HepG2 (cell line): Measurements from ENCODE around the gene ANKRD39. TPM values are rescaled to one million over a fixed set of nuclear protein-coding genes. Genes with fewer than 3 reads are reported as not detected.

Experiments used
- AFF4 ChIP-seq: sonication (generic); formaldehyde crosslinking; IDR thresholded peaks from 2 replicates; pipeline ENCODE4 v1.4.0; 2020; ENCODE audit warnings: missing genetic modification reagents
- ATAD3A ChIP-seq: sonication (generic); formaldehyde crosslinking; IDR thresholded peaks from 2 replicates; pipeline ENCODE4 v1.4.0; 2020; ENCODE audit warnings: missing genetic modification reagents
- CENPT ChIP-seq: sonication (generic); formaldehyde crosslinking; IDR thresholded peaks from 2 replicates; pipeline ENCODE4 v1.8.0; 2022; ENCODE audit warnings: low read depth, mild to moderate bottlenecking, moderate library complexity, missing genetic modification reagents
- HCFC1 ChIP-seq: fragments of 150-350 bp; IDR thresholded peaks from 2 replicates; pipeline ENCODE4 v1.6.1; 2014; ENCODE audit warnings: low read depth, low read length
- HIC2 ChIP-seq: sonication (generic); formaldehyde crosslinking; IDR thresholded peaks from 2 replicates; pipeline ENCODE4 v1.9.0; 2022; ENCODE audit warnings: low read depth, missing genetic modification reagents
- MBD4 ChIP-seq: IDR thresholded peaks from 2 replicates; pipeline ENCODE4 v1.6.1; 2012; ENCODE audit warnings: low read length, inconsistent platforms, borderline replicate concordance
- MLX ChIP-seq: IDR thresholded peaks from 2 replicates; pipeline ENCODE4 v1.6.1; 2016
- NCOA1 ChIP-seq: sonication (generic); formaldehyde crosslinking; IDR thresholded peaks from 2 replicates; pipeline ENCODE4 v1.9.0; 2021; ENCODE audit warnings: missing genetic modification reagents
- NFATC3 ChIP-seq: sonication (generic); formaldehyde crosslinking; IDR thresholded peaks from 2 replicates; pipeline ENCODE4 v1.5.1; 2020; ENCODE audit warnings: mild to moderate bottlenecking, missing genetic modification reagents
- PAF1 ChIP-seq: IDR thresholded peaks from 2 replicates; pipeline ENCODE4 v1.6.1; 2016; ENCODE audit warnings: missing genetic modification reagents, missing compliant biosample characterization
- RBFOX2 ChIP-seq: fragments of 200-400 bp; formaldehyde crosslinking; IDR thresholded peaks from 2 replicates; pipeline ENCODE4 v1.6.1; 2017; ENCODE audit warnings: low read depth, mild to moderate bottlenecking, low read length
- RBM39 ChIP-seq: fragments of 200-400 bp; formaldehyde crosslinking; IDR thresholded peaks from one replicate; pipeline ENCODE4 v1.6.1; 2018; ENCODE audit warnings: antibody characterized with exemption, mild to moderate bottlenecking, low read depth, low read length; ENCODE audit not compliant: poor library complexity, severe bottlenecking
- ZC3H13 ChIP-seq: sonication (generic); formaldehyde crosslinking; IDR thresholded peaks from 2 replicates; pipeline ENCODE4 v1.8.1; 2023; ENCODE audit warnings: mild to moderate bottlenecking, missing genetic modification reagents, moderate library complexity
- ZFP36L2 ChIP-seq: sonication (generic); formaldehyde crosslinking; IDR thresholded peaks from 2 replicates; pipeline ENCODE4 v1.4.0; 2020; ENCODE audit warnings: missing genetic modification reagents
- ZNF232 ChIP-seq: sonication (generic); formaldehyde crosslinking; IDR thresholded peaks from 2 replicates; pipeline ENCODE4 v1.4.0; 2020; ENCODE audit warnings: missing genetic modification reagents, borderline replicate concordance
- ZNF350 ChIP-seq: sonication (generic); formaldehyde crosslinking; IDR thresholded peaks from 2 replicates; pipeline ENCODE4 v1.4.0; 2020; ENCODE audit warnings: mild to moderate bottlenecking, low read depth, missing genetic modification reagents, borderline replicate concordance
- polyA plus RNA-seq, 8 experiments: library from polyadenylated mRNA; depleted of rRNA in 3 of 8; stranded (reverse) in 7 of 8; unstranded in 1 of 8; fragments of >200 nt; fragmentation: Illumina TruSeq in 4 of 8; extraction: Trizol in 4 of 8; gene quantifications; 2 replicates each; pipeline versions ENCODE4 v1.2.1 to v1.2.3, GENCODE V29; 2011 to 2016; ENCODE audit warnings: low read depth in 4 of 8, missing spikeins in 1 of 8, mixed read lengths in 1 of 8; ENCODE audit not compliant: insufficient read depth in 1 of 8
- total RNA-seq, 5 experiments: library from RNA; depleted of rRNA; stranded (reverse); fragments of >200 nt; fragmentation: Illumina TruSeq; extraction: Trizol; gene quantifications; 2 replicates each; pipeline ENCODE4 v1.2.3, GENCODE V29; 2016; ENCODE audit warnings: low read depth in 1 of 5
- TF ChIP-seq, protein P1 (sequence below): IDR thresholded peaks from 2 replicates; pipeline ENCODE4 v1.6.1; 2018; ENCODE audit warnings: missing genetic modification reagents, mild to moderate bottlenecking, missing compliant biosample characterization
- TF ChIP-seq, protein P2 (sequence below): sonication (generic); formaldehyde crosslinking; IDR thresholded peaks from 2 replicates; pipeline ENCODE4 v1.8.1; 2022; ENCODE audit warnings: mild to moderate bottlenecking, missing genetic modification reagents
- TF ChIP-seq, protein P3 (sequence below): sonication (generic); formaldehyde crosslinking; IDR thresholded peaks from 2 replicates; pipeline ENCODE4 v1.4.0; 2020; ENCODE audit warnings: mild to moderate bottlenecking, missing genetic modification reagents

Gene ANKRD39
- total and polyA plus RNA-seq, 2 of the 13 experiments (the other 11 are each of a cell fraction or from before 2014, with no cell fraction given): 23.2 to 24.8 TPM

- TF ChIP-seq, protein P1, sequence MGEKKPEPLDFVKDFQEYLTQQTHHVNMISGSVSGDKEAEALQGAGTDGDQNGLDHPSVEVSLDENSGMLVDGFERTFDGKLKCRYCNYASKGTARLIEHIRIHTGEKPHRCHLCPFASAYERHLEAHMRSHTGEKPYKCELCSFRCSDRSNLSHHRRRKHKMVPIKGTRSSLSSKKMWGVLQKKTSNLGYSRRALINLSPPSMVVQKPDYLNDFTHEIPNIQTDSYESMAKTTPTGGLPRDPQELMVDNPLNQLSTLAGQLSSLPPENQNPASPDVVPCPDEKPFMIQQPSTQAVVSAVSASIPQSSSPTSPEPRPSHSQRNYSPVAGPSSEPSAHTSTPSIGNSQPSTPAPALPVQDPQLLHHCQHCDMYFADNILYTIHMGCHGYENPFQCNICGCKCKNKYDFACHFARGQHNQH (CRISPR knock-in tag): no peak
- TF ChIP-seq MBD4: no peak
- no peak for TF ChIP-seq PAF1 (CRISPR knock-in tag)
- TF ChIP-seq, protein P2, sequence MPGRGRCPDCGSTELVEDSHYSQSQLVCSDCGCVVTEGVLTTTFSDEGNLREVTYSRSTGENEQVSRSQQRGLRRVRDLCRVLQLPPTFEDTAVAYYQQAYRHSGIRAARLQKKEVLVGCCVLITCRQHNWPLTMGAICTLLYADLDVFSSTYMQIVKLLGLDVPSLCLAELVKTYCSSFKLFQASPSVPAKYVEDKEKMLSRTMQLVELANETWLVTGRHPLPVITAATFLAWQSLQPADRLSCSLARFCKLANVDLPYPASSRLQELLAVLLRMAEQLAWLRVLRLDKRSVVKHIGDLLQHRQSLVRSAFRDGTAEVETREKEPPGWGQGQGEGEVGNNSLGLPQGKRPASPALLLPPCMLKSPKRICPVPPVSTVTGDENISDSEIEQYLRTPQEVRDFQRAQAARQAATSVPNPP: no peak
- no peak for TF ChIP-seq ZC3H13 (CRISPR knock-in tag)
- peak; percentile 48 for TF ChIP-seq RBM39
- no peak for TF ChIP-seq ZNF232 (CRISPR knock-in tag)
- TF ChIP-seq ZFP36L2 (CRISPR knock-in tag): no peak
- TF ChIP-seq HIC2: peak; percentile 39; the same call in 1 of the 2 replicates
- TF ChIP-seq CENPT (CRISPR knock-in tag): no peak
- TF ChIP-seq, protein P3, sequence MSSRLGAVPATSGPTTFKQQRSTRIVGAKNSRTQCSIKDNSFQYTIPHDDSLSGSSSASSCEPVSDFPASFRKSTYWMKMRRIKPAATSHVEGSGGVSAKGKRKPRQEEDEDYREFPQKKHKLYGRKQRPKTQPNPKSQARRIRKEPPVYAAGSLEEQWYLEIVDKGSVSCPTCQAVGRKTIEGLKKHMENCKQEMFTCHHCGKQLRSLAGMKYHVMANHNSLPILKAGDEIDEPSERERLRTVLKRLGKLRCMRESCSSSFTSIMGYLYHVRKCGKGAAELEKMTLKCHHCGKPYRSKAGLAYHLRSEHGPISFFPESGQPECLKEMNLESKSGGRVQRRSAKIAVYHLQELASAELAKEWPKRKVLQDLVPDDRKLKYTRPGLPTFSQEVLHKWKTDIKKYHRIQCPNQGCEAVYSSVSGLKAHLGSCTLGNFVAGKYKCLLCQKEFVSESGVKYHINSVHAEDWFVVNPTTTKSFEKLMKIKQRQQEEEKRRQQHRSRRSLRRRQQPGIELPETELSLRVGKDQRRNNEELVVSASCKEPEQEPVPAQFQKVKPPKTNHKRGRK (CRISPR knock-in tag): no peak
- TF ChIP-seq HCFC1: no peak
- TF ChIP-seq AFF4: 0 out of 2 replicates have a peak, but pooled peaks have one; percentile 12
- TF ChIP-seq ATAD3A (CRISPR knock-in tag): no peak
- no peak for TF ChIP-seq MLX (CRISPR knock-in tag)
- peak; percentile 10; the same call in 1 of the 2 replicates for TF ChIP-seq RBFOX2
- no peak for TF ChIP-seq ZNF350 (CRISPR knock-in tag)
- 0 out of 2 replicates have a peak, but pooled peaks have one; percentile 33 for TF ChIP-seq NFATC3 (CRISPR knock-in tag)
- TF ChIP-seq NCOA1 (CRISPR knock-in tag): no peak
Observed at GRCh38 chr2:96866986-96867755, 9.4 kb upstream of the ANKRD39 start (continued).
